Measurements from ENCODE around the gene SKIC3.

SKIC3 gene

GRCh38 chr5:95595289-95595931, 40.6 kb upstream of the SKIC3 start:
- H3K36me3 ChIP-seq (replicated peaks; ENCODE audit: insufficient read depth, low read length), result no peaks in the 10 kb centered on the region; the same call in 1 of the 2 replicates
- TF ChIP-seq CTCF (IDR thresholded peaks at IDR 0.05; ENCODE audit: low read length) (no peak), EZH2 (optimal IDR thresholded peaks at IDR 0.05; ENCODE audit: low read depth, low read length) (no peak), EZH2phosphoT487 (IDR thresholded peaks at IDR 0.05; ENCODE audit: low read length) (no peak)
- no peaks in the 10 kb centered on the region for H3K27me3 ChIP-seq (replicated peaks; ENCODE audit: insufficient read depth, low read length)
- no peak overlapping the region for H3K4me2 ChIP-seq (ENCODE audit: low read depth, low read length)
- no peaks in the 10 kb centered on the region for H3K9me3 ChIP-seq (replicated peaks; ENCODE audit: insufficient read depth, low read length)
- no peaks in the 10 kb centered on the region for H4K20me1 ChIP-seq (ENCODE audit: insufficient read depth, low read length)
- H3K4me3 ChIP-seq (ENCODE audit: low read length), result no peak overlapping the region
- no peaks in the 10 kb centered on the region for H3K9me2 ChIP-seq (replicated peaks; ENCODE audit: insufficient read depth, low read length)
- no peak overlapping the region for H2AFZ ChIP-seq (ENCODE audit: low read length)
- DNase-seq, result no peak
- H3K9ac ChIP-seq (ENCODE audit: low read length), result no peak overlapping the region
- no peaks in the 10 kb centered on the region for H3F3A ChIP-seq (ENCODE audit: insufficient read depth, low read length)
- H3K27ac ChIP-seq (ENCODE audit: low read length), result no peak overlapping the region
- H3K4me1 ChIP-seq (ENCODE audit: low read length), result no peaks in the 10 kb centered on the region; the same call in 1 of the 2 replicates
- no peaks in the 10 kb centered on the region for H3K79me2 ChIP-seq (ENCODE audit: low read length)

GRCh38 chr5:95591490-95591901, 36.7 kb upstream of the SKIC3 start:
- TF ChIP-seq EZH2phosphoT487 (IDR thresholded peaks at IDR 0.05; ENCODE audit: low read length), result no peak
- no peak for TF ChIP-seq EZH2 (optimal IDR thresholded peaks at IDR 0.05; ENCODE audit: low read depth, low read length)
- TF ChIP-seq CTCF (IDR thresholded peaks at IDR 0.05; ENCODE audit: low read length), result no peak

GRCh38 chr5:95590880-95591279, 36.1 kb upstream of the SKIC3 start:
- Histone ChIP-seq H3K4me3 (ENCODE audit: low read length) (no peak overlapping the region), H3K79me2 (ENCODE audit: low read length) (no peaks in the 10 kb centered on the region), H3K27me3 (replicated peaks; ENCODE audit: insufficient read depth, low read length) (no peaks in the 10 kb centered on the region), H3K9me3 (replicated peaks; ENCODE audit: insufficient read depth, low read length) (no peaks in the 10 kb centered on the region), H3K9me2 (replicated peaks; ENCODE audit: insufficient read depth, low read length) (no peaks in the 10 kb centered on the region), H3K4me1 (ENCODE audit: low read length) (no peaks in the 10 kb centered on the region; the same call in 1 of the 2 replicates), H3K36me3 (replicated peaks; ENCODE audit: insufficient read depth, low read length) (no peaks in the 10 kb centered on the region; the same call in 1 of the 2 replicates), H3K9ac (ENCODE audit: low read length) (no peak overlapping the region), H3F3A (ENCODE audit: insufficient read depth, low read length) (no peaks in the 10 kb centered on the region), H3K4me2 (ENCODE audit: low read depth, low read length) (no peak overlapping the region), H3K27ac (ENCODE audit: low read length) (no peak overlapping the region), H2AFZ (ENCODE audit: low read length) (no peak overlapping the region), H4K20me1 (ENCODE audit: insufficient read depth, low read length) (no peaks in the 10 kb centered on the region)
- no peak for DNase-seq
- TF ChIP-seq CTCF (IDR thresholded peaks at IDR 0.05; ENCODE audit: low read length) (no peak), EZH2 (optimal IDR thresholded peaks at IDR 0.05; ENCODE audit: low read depth, low read length) (no peak), EZH2phosphoT487 (IDR thresholded peaks at IDR 0.05; ENCODE audit: low read length) (no peak)

More at GRCh38 chr5:95591490-95591901, 36.7 kb upstream of the SKIC3 start:
- Histone ChIP-seq H3K9ac (ENCODE audit: low read length) (no peak overlapping the region), H3K4me3 (ENCODE audit: low read length) (no peak overlapping the region), H3K36me3 (replicated peaks; ENCODE audit: insufficient read depth, low read length) (no peaks in the 10 kb centered on the region; the same call in 1 of the 2 replicates), H3K9me3 (replicated peaks; ENCODE audit: insufficient read depth, low read length) (no peaks in the 10 kb centered on the region), H3K4me1 (ENCODE audit: low read length) (no peaks in the 10 kb centered on the region; the same call in 1 of the 2 replicates), H4K20me1 (ENCODE audit: insufficient read depth, low read length) (no peaks in the 10 kb centered on the region), H3K27ac (ENCODE audit: low read length) (no peak overlapping the region), H2AFZ (ENCODE audit: low read length) (no peak overlapping the region), H3F3A (ENCODE audit: insufficient read depth, low read length) (no peaks in the 10 kb centered on the region), H3K79me2 (ENCODE audit: low read length) (no peaks in the 10 kb centered on the region), H3K27me3 (replicated peaks; ENCODE audit: insufficient read depth, low read length) (no peaks in the 10 kb centered on the region), H3K4me2 (ENCODE audit: low read depth, low read length) (no peak overlapping the region), H3K9me2 (replicated peaks; ENCODE audit: insufficient read depth, low read length) (no peaks in the 10 kb centered on the region)
- no peak for DNase-seq

Measured in MM.1S (cell line).